ENCODE measurements around the gene GREB1.

GRCh38 chr2:11649093-11649492, 115.2 kb downstream of the GREB1 start:
- TF ChIP-seq CTCF (IDR thresholded peaks at IDR 0.05), result no peak
- TF ChIP-seq YY1 (IDR thresholded peaks at IDR 0.05; ENCODE audit: low read depth), result no peak
- TF ChIP-seq EZH2phosphoT487 (IDR thresholded peaks at IDR 0.05; ENCODE audit: borderline replicate concordance, low read depth), result no peak
- TF ChIP-seq TEAD4 (IDR thresholded peaks at IDR 0.05; ENCODE audit: borderline replicate concordance, insufficient read depth), result no peak
- no peak for TF ChIP-seq GATA2 (CRISPR knock-in tag; IDR thresholded peaks at IDR 0.05)
- TF ChIP-seq SMC3 (IDR thresholded peaks at IDR 0.05; ENCODE audit: low read depth, low read length), result no peak
- TF ChIP-seq SIN3A (IDR thresholded peaks at IDR 0.05; ENCODE audit: borderline replicate concordance, low read depth, low read length), result no peak
- no peak for TF ChIP-seq TCF12 (IDR thresholded peaks at IDR 0.05)
- TF ChIP-seq, protein P1, sequence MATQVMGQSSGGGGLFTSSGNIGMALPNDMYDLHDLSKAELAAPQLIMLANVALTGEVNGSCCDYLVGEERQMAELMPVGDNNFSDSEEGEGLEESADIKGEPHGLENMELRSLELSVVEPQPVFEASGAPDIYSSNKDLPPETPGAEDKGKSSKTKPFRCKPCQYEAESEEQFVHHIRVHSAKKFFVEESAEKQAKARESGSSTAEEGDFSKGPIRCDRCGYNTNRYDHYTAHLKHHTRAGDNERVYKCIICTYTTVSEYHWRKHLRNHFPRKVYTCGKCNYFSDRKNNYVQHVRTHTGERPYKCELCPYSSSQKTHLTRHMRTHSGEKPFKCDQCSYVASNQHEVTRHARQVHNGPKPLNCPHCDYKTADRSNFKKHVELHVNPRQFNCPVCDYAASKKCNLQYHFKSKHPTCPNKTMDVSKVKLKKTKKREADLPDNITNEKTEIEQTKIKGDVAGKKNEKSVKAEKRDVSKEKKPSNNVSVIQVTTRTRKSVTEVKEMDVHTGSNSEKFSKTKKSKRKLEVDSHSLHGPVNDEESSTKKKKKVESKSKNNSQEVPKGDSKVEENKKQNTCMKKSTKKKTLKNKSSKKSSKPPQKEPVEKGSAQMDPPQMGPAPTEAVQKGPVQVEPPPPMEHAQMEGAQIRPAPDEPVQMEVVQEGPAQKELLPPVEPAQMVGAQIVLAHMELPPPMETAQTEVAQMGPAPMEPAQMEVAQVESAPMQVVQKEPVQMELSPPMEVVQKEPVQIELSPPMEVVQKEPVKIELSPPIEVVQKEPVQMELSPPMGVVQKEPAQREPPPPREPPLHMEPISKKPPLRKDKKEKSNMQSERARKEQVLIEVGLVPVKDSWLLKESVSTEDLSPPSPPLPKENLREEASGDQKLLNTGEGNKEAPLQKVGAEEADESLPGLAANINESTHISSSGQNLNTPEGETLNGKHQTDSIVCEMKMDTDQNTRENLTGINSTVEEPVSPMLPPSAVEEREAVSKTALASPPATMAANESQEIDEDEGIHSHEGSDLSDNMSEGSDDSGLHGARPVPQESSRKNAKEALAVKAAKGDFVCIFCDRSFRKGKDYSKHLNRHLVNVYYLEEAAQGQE (IDR thresholded peaks at IDR 0.05; ENCODE audit: low read depth, low read length), result no peak
- TF ChIP-seq EP300 (IDR thresholded peaks at IDR 0.05; ENCODE audit: borderline replicate concordance in 1 of 2, low read depth in 1 of 2, low read length in 1 of 2), result no peak
- no peak for TF ChIP-seq CHD2 (IDR thresholded peaks at IDR 0.05; ENCODE audit: low read length, partially characterized antibody)
- no peak for TF ChIP-seq USF2 (IDR thresholded peaks at IDR 0.05; ENCODE audit: borderline replicate concordance, low read depth, low read length)
- TF ChIP-seq, protein P2, sequence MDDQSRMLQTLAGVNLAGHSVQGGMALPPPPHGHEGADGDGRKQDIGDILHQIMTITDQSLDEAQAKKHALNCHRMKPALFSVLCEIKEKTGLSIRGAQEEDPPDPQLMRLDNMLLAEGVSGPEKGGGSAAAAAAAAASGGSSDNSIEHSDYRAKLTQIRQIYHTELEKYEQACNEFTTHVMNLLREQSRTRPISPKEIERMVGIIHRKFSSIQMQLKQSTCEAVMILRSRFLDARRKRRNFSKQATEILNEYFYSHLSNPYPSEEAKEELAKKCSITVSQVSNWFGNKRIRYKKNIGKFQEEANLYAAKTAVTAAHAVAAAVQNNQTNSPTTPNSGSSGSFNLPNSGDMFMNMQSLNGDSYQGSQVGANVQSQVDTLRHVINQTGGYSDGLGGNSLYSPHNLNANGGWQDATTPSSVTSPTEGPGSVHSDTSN (IDR thresholded peaks at IDR 0.05), result no peak
- TF ChIP-seq RAD21 (IDR thresholded peaks at IDR 0.05; ENCODE audit: low read length), result no peak
